ENCODE measurements around the gene SLCO4A1. TPM values are rescaled to one million over a fixed set of nuclear protein-coding genes. Genes with fewer than 3 reads are reported as not detected.
A peak's percentile ranks its signal among the peaks of the same experiment; 100 is the strongest.

Gene SLCO4A1
- total and polyA plus RNA-seq, 4 donors: 4.7 to 152 (median 42.5) TPM

GRCh38 chr20:62616728-62617621, 25.3 kb upstream of the SLCO4A1 start:
- H3K27ac ChIP-seq (ENCODE audit: low read depth in 1 of 2, low read length in 1 of 2): peak overlapping the region; percentile 35 to 92
- H3K36me3 ChIP-seq (ENCODE audit: control insufficient read depth in 4 of 4, insufficient read depth in 4 of 4, low read length in 4 of 4): no peaks in the 10 kb centered on the region
- H3K4me1 ChIP-seq (ENCODE audit: control insufficient read depth in 5 of 5, insufficient read depth in 5 of 5, low read length in 5 of 5): peaks cover 0 to 23% (median 4%) of the 10 kb centered on the region in 5 donors
- no peaks in the 10 kb centered on the region for H3K27me3 ChIP-seq (ENCODE audit: control insufficient read depth in 3 of 3, insufficient read depth in 3 of 3, low read length in 2 of 3)
- no peaks in the 10 kb centered on the region for H3K9me3 ChIP-seq (ENCODE audit: control insufficient read depth in 4 of 4, insufficient read depth in 3 of 4, low read length in 3 of 4)
- 32 to 33% methylated on average over 26 of the region's 26 CpGs for WGBS, 2 donors
- TF ChIP-seq CTCF (IDR thresholded peaks at IDR 0.05; ENCODE audit: control extremely low read depth, extremely low read depth): peak; percentile 87
- no peak overlapping the region for H3K9ac ChIP-seq (ENCODE audit: insufficient read depth in 1 of 2, low read length in 2 of 2)
- no peak overlapping the region for H3K4me3 ChIP-seq
- ATAC-seq (ENCODE audit: insufficient read depth, low FRiP score) (peak; percentile 56), DNase-seq (peak; percentile 78 to 84 (median 82))

- Histone ChIP-seq H3K27ac (ENCODE audit: low read depth in 1 of 2, low read length in 1 of 2) (peak overlapping the region; percentile 35 to 92), H3K4me1 (ENCODE audit: control insufficient read depth in 5 of 5, insufficient read depth in 5 of 5, low read length in 5 of 5) (peaks cover 0 to 30% (median 7%) of the 10 kb centered on the region in 5 donors), H3K36me3 (ENCODE audit: control insufficient read depth in 4 of 4, insufficient read depth in 4 of 4, low read length in 4 of 4) (no peaks in the 10 kb centered on the region), H3K4me3 (no peak overlapping the region), H3K9me3 (ENCODE audit: control insufficient read depth in 4 of 4, insufficient read depth in 3 of 4, low read length in 3 of 4) (no peaks in the 10 kb centered on the region), H3K9ac (ENCODE audit: insufficient read depth in 1 of 2, low read length in 2 of 2) (no peak overlapping the region), H3K27me3 (ENCODE audit: control insufficient read depth in 3 of 3, insufficient read depth in 3 of 3, low read length in 2 of 3) (no peaks in the 10 kb centered on the region)
- ATAC-seq (ENCODE audit: insufficient read depth, low FRiP score) (peak; percentile 64), DNase-seq (no peak)
- whole genome bisulfite sequencing, 2 donors: 19 to 47% methylated on average over 23 of the region's 23 CpGs
- no peak for TF ChIP-seq CTCF (IDR thresholded peaks at IDR 0.05; ENCODE audit: control extremely low read depth, extremely low read depth)
Observed at GRCh38 chr20:62617711-62618483, 24.4 kb upstream of the SLCO4A1 start.

GRCh38 chr20:62618611-62619529, 23.4 kb upstream of the SLCO4A1 start:
- TF ChIP-seq CTCF (IDR thresholded peaks at IDR 0.05; ENCODE audit: control extremely low read depth, extremely low read depth): no peak
- H3K27ac ChIP-seq (ENCODE audit: low read depth in 1 of 2, low read length in 1 of 2): peak overlapping the region in 1 of 2 donors; percentile 92
- 47 to 65% methylated on average over 26 of the region's 26 CpGs for WGBS, 2 donors
- H3K9ac ChIP-seq (ENCODE audit: insufficient read depth in 1 of 2, low read length in 2 of 2): no peak overlapping the region
- ATAC-seq (ENCODE audit: insufficient read depth, low FRiP score) (no peak), DNase-seq (no peak)
- no peak overlapping the region for H3K4me3 ChIP-seq
- H3K4me1 ChIP-seq (ENCODE audit: control insufficient read depth in 5 of 5, insufficient read depth in 5 of 5, low read length in 5 of 5): peaks cover 0 to 35% (median 16%) of the 10 kb centered on the region in 5 donors
- no peaks in the 10 kb centered on the region for H3K9me3 ChIP-seq (ENCODE audit: control insufficient read depth in 4 of 4, insufficient read depth in 3 of 4, low read length in 3 of 4)
- no peaks in the 10 kb centered on the region for H3K27me3 ChIP-seq (ENCODE audit: control insufficient read depth in 3 of 3, insufficient read depth in 3 of 3, low read length in 2 of 3)
- no peaks in the 10 kb centered on the region for H3K36me3 ChIP-seq (ENCODE audit: control insufficient read depth in 4 of 4, insufficient read depth in 4 of 4, low read length in 4 of 4)
